Mucosa of descending colon (tissue), 3 donors: ENCODE results near the gene FREM1. TPM values are rescaled to one million over a fixed set of nuclear protein-coding genes. Genes with fewer than 3 reads are reported as not detected.

Source experiments
- ATAC-seq: fragments of 200-7000 bp; cut with Tn5 transposase; one replicate; pipeline ENCODE4 v1.9.1; 2020; ENCODE audit warnings: mild to moderate bottlenecking, moderate library complexity
- DNase-seq, 3 donors: peaks; one replicate each; pipeline ENCODE4 v3.0.0-alpha.2; 2020
- H3K36me3 ChIP-seq: fragments of 200-600 bp; one replicate; pipeline ENCODE4 v1.8.0; 2021; ENCODE audit warnings: low read depth, mild to moderate bottlenecking
- H3K4me1 ChIP-seq: fragments of 200-600 bp; one replicate; pipeline ENCODE4 v1.8.0; 2021; ENCODE audit warnings: low read depth, mild to moderate bottlenecking
- H3K4me3 ChIP-seq: fragments of 200-600 bp; one replicate; pipeline ENCODE4 v1.8.0; 2021; ENCODE audit warnings: mild to moderate bottlenecking
- H3K9me3 ChIP-seq: fragments of 200-600 bp; one replicate; pipeline ENCODE4 v1.8.0; 2021; ENCODE audit warnings: mild to moderate bottlenecking
- intact Hi-C, 2 donors: fragments of 100-400 bp; cut with DNase I in 1 of 2; cut with micrococcal nuclease in 1 of 2; formaldehyde crosslinking; loops; one replicate each; pipeline versions ENCODE4 v1.11.0 to v1.11.1; 2022; cut with DNase I, micrococcal nuclease
- total RNA-seq, 3 donors: library from RNA; stranded (reverse); fragmentation: NEBNext Ultra II Directional in 2 of 3; extraction: Animal tissue kit (Norgen Biotek cat#: 25700) in 2 of 3; gene quantifications; one replicate each; pipeline versions ENCODE4 v1.2.1 to v1.2.4, GENCODE V29; 2021 to 2023
- TF ChIP-seq, protein P1 (sequence below): fragments of 200-600 bp; IDR thresholded peaks from one replicate; pipeline ENCODE4 v1.8.0; 2022; ENCODE audit warnings: antibody characterized with exemption, mild to moderate bottlenecking
- donor health status: DM: no; HTN: no; CAD: no; lungs with moderate emphysema.
- donor health status: DM: no; HTN: no; CAD: no.
- donor health status: DM: no; HTN: yes; CAD: no.

FREM1 gene
- total RNA-seq, 3 donors from 2014 or later: 1.4 to 21.2 (median 1.4) TPM

DNA sequence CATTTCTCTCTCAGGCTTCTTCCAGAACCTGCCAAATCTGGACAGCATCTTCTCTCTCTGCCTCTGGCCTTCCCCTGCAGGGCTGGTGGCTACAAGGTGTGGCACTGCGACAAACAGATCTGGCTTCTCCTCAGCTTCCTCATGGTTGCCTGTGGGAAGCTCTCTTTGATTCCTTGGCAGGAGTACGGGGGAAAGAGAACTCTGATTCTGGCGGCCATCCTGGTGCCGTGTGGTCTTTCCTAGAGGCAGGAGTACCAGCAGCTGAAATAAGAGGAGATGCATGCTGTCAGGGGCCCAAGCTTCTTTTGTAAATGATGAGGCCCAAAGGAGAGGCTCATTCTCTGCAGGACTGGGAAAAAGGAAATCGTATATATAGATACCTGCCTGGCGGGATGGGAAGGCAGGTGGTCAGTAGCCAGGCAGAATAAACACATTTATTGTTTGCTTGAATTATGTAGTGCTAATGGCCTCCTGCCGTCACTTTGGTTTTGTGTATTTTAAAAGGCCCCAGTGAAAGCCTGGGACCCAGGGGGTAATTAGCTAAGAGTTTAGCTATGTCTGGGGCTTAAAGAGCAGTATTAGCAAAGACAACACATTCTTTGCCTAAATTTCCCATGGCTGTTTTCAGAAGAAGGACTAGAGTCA is 187.7 kb downstream of the FREM1 start, which contains the start of gene CER1:
Gene CER1 (minus strand): TSS at position 343 of the 645 bp plus-strand sequence. CDS start 61 bp downstream, at position 282.
- Histone ChIP-seq H3K36me3 (no peaks in the 10 kb centered on the region), H3K9me3 (no peaks in the 10 kb centered on the region), H3K4me1 (no peaks in the 10 kb centered on the region), H3K4me3 (no peak within 1 kb of the TSS)
- intact Hi-C loops: no loop called here
- no peak for ATAC-seq
- no peak for DNase-seq
- TF ChIP-seq, protein P1, sequence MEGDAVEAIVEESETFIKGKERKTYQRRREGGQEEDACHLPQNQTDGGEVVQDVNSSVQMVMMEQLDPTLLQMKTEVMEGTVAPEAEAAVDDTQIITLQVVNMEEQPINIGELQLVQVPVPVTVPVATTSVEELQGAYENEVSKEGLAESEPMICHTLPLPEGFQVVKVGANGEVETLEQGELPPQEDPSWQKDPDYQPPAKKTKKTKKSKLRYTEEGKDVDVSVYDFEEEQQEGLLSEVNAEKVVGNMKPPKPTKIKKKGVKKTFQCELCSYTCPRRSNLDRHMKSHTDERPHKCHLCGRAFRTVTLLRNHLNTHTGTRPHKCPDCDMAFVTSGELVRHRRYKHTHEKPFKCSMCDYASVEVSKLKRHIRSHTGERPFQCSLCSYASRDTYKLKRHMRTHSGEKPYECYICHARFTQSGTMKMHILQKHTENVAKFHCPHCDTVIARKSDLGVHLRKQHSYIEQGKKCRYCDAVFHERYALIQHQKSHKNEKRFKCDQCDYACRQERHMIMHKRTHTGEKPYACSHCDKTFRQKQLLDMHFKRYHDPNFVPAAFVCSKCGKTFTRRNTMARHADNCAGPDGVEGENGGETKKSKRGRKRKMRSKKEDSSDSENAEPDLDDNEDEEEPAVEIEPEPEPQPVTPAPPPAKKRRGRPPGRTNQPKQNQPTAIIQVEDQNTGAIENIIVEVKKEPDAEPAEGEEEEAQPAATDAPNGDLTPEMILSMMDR: no peak

- Histone ChIP-seq H3K4me3 (no peak overlapping the region), H3K36me3 (no peaks in the 10 kb centered on the region), H3K9me3 (no peaks in the 10 kb centered on the region), H3K4me1 (no peaks in the 10 kb centered on the region)
- ATAC-seq (no peak), DNase-seq (no peak)
- intact Hi-C loops: no loop called here
- TF ChIP-seq, protein P1: no peak
These were observed 190.9 kb downstream of the FREM1 start for GRCh38 chr9:14719231-14719923.

DNA sequence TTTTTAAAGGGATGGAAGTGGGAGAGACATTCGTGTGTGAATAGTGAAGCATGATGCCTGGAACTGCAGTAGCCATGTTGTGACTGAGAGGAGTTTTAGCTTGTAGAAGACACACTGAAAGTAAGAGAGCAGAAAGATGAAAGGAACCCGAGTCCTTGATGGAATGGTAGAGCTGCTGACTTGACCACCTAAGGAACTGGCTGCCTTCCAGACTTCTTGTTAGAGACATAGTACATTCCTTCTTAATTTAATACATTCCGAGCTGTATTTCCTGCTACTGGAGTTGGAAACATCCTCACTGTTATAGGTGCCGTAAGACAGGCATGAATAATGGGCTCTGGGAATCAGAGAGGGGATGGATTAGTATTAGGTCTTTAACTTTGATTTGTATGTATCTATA is 195.1 kb downstream of the FREM1 start:
- no peaks in the 10 kb centered on the region for H3K9me3 ChIP-seq
- TF ChIP-seq, protein P1: no peak
- ATAC-seq (no peak), DNase-seq (no peak)
- H3K4me3 ChIP-seq: no peak overlapping the region
- H3K36me3 ChIP-seq: no peaks in the 10 kb centered on the region
- no peaks in the 10 kb centered on the region for H3K4me1 ChIP-seq
- intact Hi-C loops: no loop called here

GRCh38 chr9:14713187-14713767 is 197.0 kb downstream of the FREM1 start:
- TF ChIP-seq, protein P1: no peak
- DNase-seq: no peak
- Histone ChIP-seq H3K36me3 (no peaks in the 10 kb centered on the region), H3K4me3 (no peak overlapping the region), H3K4me1 (no peaks in the 10 kb centered on the region), H3K9me3 (no peaks in the 10 kb centered on the region)
- no peak for ATAC-seq
- intact Hi-C loops: no loop called here

GRCh38 chr9:14710804-14711203 is 199.4 kb downstream of the FREM1 start:
- H3K4me1 ChIP-seq: no peaks in the 10 kb centered on the region
- ATAC-seq (no peak), DNase-seq (no peak)
- H3K9me3 ChIP-seq: peaks cover 4% of the 10 kb centered on the region
- no peak overlapping the region for H3K4me3 ChIP-seq
- TF ChIP-seq, protein P1: no peak
- H3K36me3 ChIP-seq: no peaks in the 10 kb centered on the region
- intact Hi-C loops: no loop called here
